CD4-positive, alpha-beta T cell treated with Interleukin-6 at 100 ng/mL for 8 hours (primary cell): ENCODE results near the gene TMC6.
"Not testable (repeated sequence)": the region's sequence is repeated elsewhere in the genome, so short reads cannot be mapped to it uniquely, and the experiment has no call there.

ENCODE experiments used
- DNase-seq: peaks from one replicate; pipeline ENCODE4 v3.0.0-alpha.2; 2020; ENCODE audit warnings: mixed read lengths, low spot score

Gene TMC6

DNA sequence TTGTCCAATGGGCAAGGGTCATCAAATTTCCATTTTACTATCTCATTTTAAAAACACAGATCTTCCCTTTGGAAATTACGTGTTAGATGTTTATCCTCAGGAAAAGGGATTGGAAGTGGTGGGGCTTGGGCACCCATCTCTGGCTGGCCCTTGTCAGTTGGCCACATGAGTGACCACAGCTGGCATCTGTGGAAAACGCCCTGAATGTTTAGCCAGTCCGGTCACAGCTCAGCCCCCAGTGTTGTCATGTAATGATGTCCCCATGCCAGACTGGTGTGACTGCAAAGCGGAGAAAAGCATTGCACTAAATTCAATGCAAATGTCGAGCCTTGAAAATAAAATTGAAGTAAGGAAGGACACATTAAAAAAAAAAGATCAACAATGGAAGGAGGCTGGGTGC is 53.0 kb downstream of the TMC6 start:
- DNase-seq, result no peak

DNA sequence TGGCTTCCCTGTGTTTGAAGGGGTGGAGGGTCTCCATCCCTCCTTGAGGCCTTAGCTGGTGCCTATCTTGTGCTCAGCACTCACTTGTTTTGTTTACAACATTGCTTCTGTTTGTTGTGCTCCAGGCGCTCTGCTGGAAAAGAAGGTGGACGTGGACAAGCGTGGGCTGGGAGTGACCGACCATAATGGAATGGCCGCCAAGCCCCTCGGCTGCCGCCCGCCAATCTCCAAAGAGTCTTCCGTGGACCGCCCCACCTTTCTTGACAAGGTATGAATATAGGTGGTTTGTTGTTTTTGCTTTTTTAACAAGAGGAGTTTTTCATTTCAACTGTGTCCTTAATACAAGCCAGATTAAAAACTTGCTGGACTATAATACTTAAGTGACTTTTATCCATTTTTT is 53.5 kb downstream of the TMC6 start:
- DNase-seq, result no peak

DNA sequence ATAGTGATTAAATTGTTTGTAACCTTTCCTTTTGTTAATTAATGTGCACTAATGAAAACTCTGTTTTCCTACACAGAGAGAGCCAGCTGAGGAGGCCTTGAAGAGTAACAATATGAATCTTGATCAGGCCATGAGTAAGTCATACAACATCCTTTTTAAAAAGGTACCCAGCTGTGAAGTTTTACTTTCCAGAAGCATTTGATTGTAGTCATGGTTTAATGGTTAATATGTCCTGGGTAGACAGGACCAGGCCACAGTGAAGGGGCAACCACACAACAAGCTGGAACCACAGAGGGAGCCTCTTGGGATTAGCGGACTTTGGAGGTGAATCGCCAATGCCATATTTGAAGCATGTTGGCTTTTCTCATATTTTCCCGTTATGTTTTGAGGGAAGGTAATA is 55.6 kb downstream of the TMC6 start:
- DNase-seq, result no peak

DNA sequence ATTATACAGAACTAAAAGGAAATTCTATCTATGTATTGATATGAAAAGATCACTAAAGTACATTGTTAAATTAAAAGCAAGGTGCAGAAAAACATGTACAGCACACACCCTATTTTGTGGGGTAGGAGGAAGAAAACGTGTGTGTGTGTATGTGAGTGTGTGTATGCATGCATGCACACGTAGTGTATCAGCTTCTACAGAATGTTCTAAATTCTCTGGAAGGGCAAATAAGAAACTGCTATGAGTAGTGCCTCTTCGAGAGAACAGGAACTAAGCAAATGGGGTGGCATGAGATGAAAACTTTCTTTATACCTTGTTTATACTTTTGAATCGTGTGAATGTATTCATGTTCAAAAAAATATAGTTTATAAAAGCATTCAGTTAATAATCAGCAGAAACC is 58.9 kb downstream of the TMC6 start:
- no peak for DNase-seq

DNA sequence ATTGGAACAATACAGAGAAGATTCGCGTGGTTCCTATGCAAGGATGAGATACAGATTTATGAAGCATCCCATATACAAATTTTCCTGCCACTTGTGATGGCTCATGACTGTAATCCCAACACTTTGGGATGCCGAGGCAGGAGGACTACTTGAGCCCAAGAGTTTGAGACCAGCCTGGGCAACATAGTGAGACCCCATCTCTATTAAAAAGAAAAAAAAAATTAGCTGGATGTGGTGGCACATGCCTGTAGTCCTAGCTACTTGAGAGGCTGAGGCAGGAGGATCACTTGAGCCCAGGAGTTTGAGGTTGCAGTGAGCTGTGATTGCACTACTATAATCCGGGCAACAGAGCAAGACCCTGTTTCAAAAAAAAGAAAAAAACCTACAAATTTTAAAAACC is 61.6 kb downstream of the TMC6 start:
- DNase-seq, result not testable (repeated sequence)

DNA sequence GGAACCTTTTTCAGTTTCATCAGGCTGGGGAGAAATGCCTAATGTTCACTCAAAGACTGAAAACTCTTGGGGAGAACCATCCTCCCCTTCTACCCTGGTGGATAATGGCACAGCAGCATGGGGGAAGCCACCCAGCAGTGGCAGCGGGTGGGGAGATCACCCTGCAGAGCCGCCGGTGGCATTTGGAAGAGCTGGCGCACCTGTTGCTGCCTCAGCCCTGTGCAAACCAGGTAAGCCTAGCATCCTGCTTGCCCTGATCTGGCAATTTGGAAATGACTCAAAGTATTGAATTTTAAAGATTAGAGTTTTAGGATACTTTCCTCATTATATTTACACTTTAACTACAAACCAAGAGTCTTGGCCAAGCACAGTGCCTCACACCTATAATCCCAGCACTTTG is 63.8 kb downstream of the TMC6 start:
- no peak for DNase-seq

DNA sequence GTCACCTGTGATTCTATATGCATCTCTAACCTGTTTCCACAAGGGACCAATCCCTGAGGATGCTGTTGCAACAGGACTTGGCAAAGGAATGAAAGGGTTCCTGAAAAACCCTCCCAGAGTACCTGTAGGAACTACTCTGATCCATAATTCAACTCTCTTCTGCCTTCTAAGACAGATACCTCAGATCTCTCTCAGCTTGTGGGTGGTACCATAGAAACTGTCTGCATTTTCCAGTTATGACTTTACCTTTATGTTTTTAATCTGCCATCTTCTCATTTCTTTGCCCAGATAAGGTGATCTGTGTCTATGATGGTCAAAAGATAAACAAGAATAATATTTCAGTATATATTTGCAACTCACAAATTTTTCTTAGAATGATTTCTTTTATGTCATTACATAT is 65.1 kb downstream of the TMC6 start:
- DNase-seq, result no peak

DNA sequence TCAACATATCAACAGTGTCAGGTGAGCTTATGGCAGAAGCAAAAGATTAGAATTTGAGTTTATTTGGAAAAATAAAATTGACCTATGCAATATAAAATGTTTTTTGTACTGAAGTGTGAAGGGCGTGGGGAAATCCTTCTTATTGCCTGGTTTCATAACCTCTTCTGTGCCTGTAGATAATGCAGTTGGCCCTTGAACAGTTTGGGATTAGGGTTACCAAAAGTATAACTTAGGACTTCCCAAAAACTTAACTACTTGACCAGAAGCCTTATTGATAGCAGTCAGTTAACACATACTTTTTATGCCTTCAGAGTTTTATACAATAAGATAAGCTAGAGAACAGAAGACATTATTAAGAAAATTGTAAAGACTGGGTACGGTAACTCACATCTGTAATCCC is 66.0 kb downstream of the TMC6 start:
- DNase-seq, result no peak
